GM12878 (cell line): ENCODE results near the gene ZCRB1. TPM values are rescaled to one million over a fixed set of nuclear protein-coding genes. Genes with fewer than 3 reads are reported as not detected.

Source experiments
- ATAC-seq: fragments of 200-7000 bp; cut with Tn5 transposase; 3 replicates; pipeline ENCODE4 v1.9.1; 2020; ENCODE audit warnings: mild to moderate bottlenecking, moderate library complexity
- BruUV-seq: library from RNA; stranded (reverse); fragments of 400-500 nt; replicated peaks from 2 replicates; lab custom pipeline; 2021; lab: Mats Ljungman, UMichigan
- CTCF ChIA-PET: fragments of 300-600 bp; sonication (Branson Sonifier 250); formaldehyde crosslinking; extraction: SDS; loops from one replicate; lab custom pipeline; 2021; ENCODE audit warnings: inconsistent platforms; lab: Yijun Ruan, JAX
- POLR2A ChIA-PET: fragments of 350-600 bp; formaldehyde crosslinking; extraction: SDS; loops from one replicate; lab custom pipeline; 2021; ENCODE audit warnings: inconsistent platforms; lab: Charles Lee
- RAD21 ChIA-PET: fragments of 300-600 bp; sonication (Branson Sonifier 250); formaldehyde crosslinking; loops from one replicate; lab custom pipeline; 2023; ENCODE audit warnings: antibody characterized with exemption; ENCODE audit not compliant: unreplicated experiment; lab: Charles Lee
- SMC1A ChIA-PET: fragments of 300-600 bp; sonication (Branson Sonifier 250); formaldehyde crosslinking; loops from one replicate; lab custom pipeline; 2023; ENCODE audit not compliant: unreplicated experiment, uncharacterized antibody; lab: Charles Lee
- DNase-seq: peaks from one replicate; pipeline ENCODE4 v3.0.0-alpha.2; 2011; ENCODE audit warnings: low read depth, low spot score
- FAIRE-seq: peaks from 3 replicates; lab custom pipeline; 2011; peaks lifted over from hg19 to GRCh38; lab: Jason Lieb, UNC
- H2AFZ ChIP-seq: 2 replicates; pipeline ENCODE4 v1.6.0; 2011; ENCODE audit warnings: low read depth, low read length, control low read depth; ENCODE audit not compliant: control insufficient read depth
- H3K27ac ChIP-seq: 2 replicates; pipeline ENCODE4 v1.5.1; 2011; ENCODE audit warnings: control low read depth; ENCODE audit not compliant: control insufficient read depth, insufficient read depth
- H3K27me3 ChIP-seq, 2 experiments: replicated peaks in 1 of 2; 2 replicates each; pipeline versions ENCODE4 v1.6.0 to v1.6.1; 2011; ENCODE audit warnings: low read length in 1 of 2; ENCODE audit not compliant: control insufficient read depth in 2 of 2, insufficient read depth in 2 of 2
- H3K36me3 ChIP-seq, 2 experiments: 2 replicates each; pipeline ENCODE4 v1.5.1; 2011; ENCODE audit warnings: low read length in 1 of 2; ENCODE audit not compliant: control insufficient read depth in 2 of 2, insufficient read depth in 2 of 2
- H3K4me1 ChIP-seq: 2 replicates; pipeline ENCODE4 v1.6.1; 2011; ENCODE audit warnings: mild to moderate bottlenecking, low read length, moderate library complexity, mixed read lengths; ENCODE audit not compliant: control insufficient read depth, insufficient read depth
- H3K4me2 ChIP-seq: 2 replicates; pipeline ENCODE4 v1.6.0; 2011; ENCODE audit warnings: control low read depth; ENCODE audit not compliant: control insufficient read depth, insufficient read depth
- H3K4me3 ChIP-seq: fragments of 200-600 bp; sonication (generic); 2 replicates; pipeline ENCODE4 v1.5.1; 2016
- H3K79me2 ChIP-seq: 2 replicates; pipeline ENCODE4 v1.6.0; 2011; ENCODE audit warnings: low read length; ENCODE audit not compliant: control insufficient read depth, insufficient read depth
- H3K9ac ChIP-seq: 2 replicates; pipeline ENCODE4 v1.8.0; 2011; ENCODE audit warnings: low read length, control low read depth, mixed read lengths; ENCODE audit not compliant: control insufficient read depth, insufficient read depth
- H3K9me3 ChIP-seq: replicated peaks from 3 replicates; pipeline ENCODE4 v1.5.1; 2011; ENCODE audit warnings: mild to moderate bottlenecking, low read length; ENCODE audit not compliant: control insufficient read depth, insufficient read depth
- H4K20me1 ChIP-seq: 2 replicates; pipeline ENCODE4 v1.6.0; 2011; ENCODE audit not compliant: control insufficient read depth, insufficient read depth
- ATF2 ChIP-seq: IDR thresholded peaks from 2 replicates; pipeline ENCODE4 v1.6.1; 2012; ENCODE audit warnings: low read length, inconsistent platforms
- BHLHE40 ChIP-seq, 2 experiments: fragments of 450-650 bp in 1 of 2; IDR thresholded peaks; 2 replicates each; pipeline ENCODE4 v1.6.1; 2011 to 2017; ENCODE audit warnings: low read depth in 2 of 2, borderline replicate concordance in 1 of 2, improper control_type of control experiment in 1 of 2, low read length in 1 of 2, mild to moderate bottlenecking in 1 of 2
- GATAD2B ChIP-seq: fragments of 450-650 bp; conservative IDR thresholded peaks from 2 replicates; pipeline ENCODE4 v1.6.1; 2017; ENCODE audit warnings: low read depth, mild to moderate bottlenecking, moderate library complexity
- NR2C2 ChIP-seq: IDR thresholded peaks from 2 replicates; pipeline ENCODE4 v1.6.1; 2011; ENCODE audit warnings: borderline replicate concordance, low read depth; ENCODE audit not compliant: control insufficient read depth, insufficient read length
- POLR2AphosphoS2 ChIP-seq: IDR thresholded peaks from 2 replicates; pipeline ENCODE4 v1.6.1; 2011; ENCODE audit warnings: low read depth, mild to moderate bottlenecking, low read length, improper control_type of control experiment, moderate library complexity
- RAD21 ChIP-seq: IDR thresholded peaks from 2 replicates; pipeline ENCODE4 v1.6.1; 2011; ENCODE audit warnings: mild to moderate bottlenecking, low read depth, low read length, moderate library complexity; ENCODE audit not compliant: insufficient read depth
- RUNX3 ChIP-seq: IDR thresholded peaks from 2 replicates; pipeline ENCODE4 v1.6.1; 2012; ENCODE audit warnings: low read length, inconsistent platforms
- SMC3 ChIP-seq: IDR thresholded peaks from 2 replicates; pipeline ENCODE4 v1.6.1; 2011; ENCODE audit warnings: low read length, improper control_type of control experiment, borderline replicate concordance
- SRF ChIP-seq, 2 experiments: IDR thresholded peaks; 2 replicates each; pipeline ENCODE4 v1.6.1; 2011; ENCODE audit warnings: low read depth in 2 of 2, low read length in 2 of 2, mild to moderate bottlenecking in 1 of 2, moderate library complexity in 1 of 2
- USF2 ChIP-seq: IDR thresholded peaks from 2 replicates; pipeline ENCODE4 v1.6.1; 2011; ENCODE audit warnings: low read depth, low read length, improper control_type of control experiment, borderline replicate concordance
- WRNIP1 ChIP-seq: IDR thresholded peaks from 2 replicates; pipeline ENCODE4 v1.6.1; 2011; ENCODE audit warnings: low read depth, low read length, improper control_type of control experiment, borderline replicate concordance
- ZNF217 ChIP-seq: fragments of 450-650 bp; IDR thresholded peaks from 2 replicates; pipeline ENCODE4 v1.6.1; 2017; ENCODE audit warnings: antibody characterized with exemption, mild to moderate bottlenecking
- WGBS: methylation state at CpG from one replicate; pipeline ENCODE4 v1.1.6; 2016; ENCODE audit warnings: low lambda C conversion rate; ENCODE audit not compliant: insufficient replicate concordance, insufficient coverage; ENCODE audit errors: missing lambda C conversion rate; 5-methylcytosine and 5-hydroxymethylcytosine counted together
- in situ Hi-C: fragments of 300-500 bp; cut with MboI; formaldehyde crosslinking; loops from 9 replicates; pipeline ENCODE4 v1.14.3; 2018; ENCODE audit warnings: mixed read lengths
- intact Hi-C: fragments of 100-400 bp; cut with micrococcal nuclease; formaldehyde crosslinking; loops from one replicate; pipeline ENCODE4 v1.14.2; 2022; ENCODE audit not compliant: unreplicated experiment
- polyA plus RNA-seq, 11 experiments: library from polyadenylated mRNA; depleted of rRNA in 4 of 11; unstranded in 6 of 11; stranded (reverse) in 5 of 11; fragments of >200 nt; fragmentation: Nextera tagmentation in 4 of 11; fragmentation: Illumina TruSeq in 1 of 11; extraction: Ambion mirVana in 4 of 11; extraction: Trizol in 1 of 11; gene quantifications; 1 replicate in 1 of 11; 2 replicates in 10 of 11; pipeline versions ENCODE4 v1.2.1 to v1.2.3, GENCODE V29; 2011 to 2016; ENCODE audit warnings: inconsistent platforms in 2 of 11, missing spikeins in 2 of 11, low read depth in 1 of 11
- total RNA-seq, 4 experiments: library from RNA; depleted of rRNA in 3 of 4; stranded (reverse); fragments of >200 nt in 3 of 4; fragmentation: Illumina TruSeq in 1 of 4; extraction: Trizol in 1 of 4; gene quantifications; 2 replicates each; pipeline versions ENCODE4 v1.2.1 to v1.2.3, GENCODE V29; 2013 to 2021
- TF ChIP-seq, protein P1 (sequence below), 3 experiments: IDR thresholded peaks in 2 of 3; conservative IDR thresholded peaks in 1 of 3; 2 replicates each; pipeline ENCODE4 v1.5.1; 2011; ENCODE audit warnings: low read depth in 3 of 3, low read length in 3 of 3, mild to moderate bottlenecking in 3 of 3, control low read depth in 2 of 3, moderate library complexity in 2 of 3, inconsistent platforms in 1 of 3, mixed read lengths in 1 of 3; ENCODE audit not compliant: control insufficient read depth in 2 of 3, insufficient read depth in 1 of 3; ENCODE audit errors: extremely low read depth in 1 of 3

ZCRB1 gene
- total and polyA plus RNA-seq, 10 of the 15 experiments (the other 5 are each of a cell fraction or from before 2014, with no cell fraction given): 43.3 to 178 (median 88.6) TPM

- no peaks in the 10 kb centered on the region for H3K36me3 ChIP-seq
- ATAC-seq: no peak
- no peak overlapping the region for H3K4me3 ChIP-seq
- BruUV-seq: no TSS peak
- H3K4me2 ChIP-seq: no peak overlapping the region
- in situ Hi-C loops (no loop called here), intact Hi-C loops (no loop called here)
- H3K9ac ChIP-seq: no peak overlapping the region
- ChIA-PET SMC1A (interaction anchor here (0.8 kb wide), 1 partner anchor 18 kb away, joined by 3 read pairs; no protein-coding TSS in a partner anchor), CTCF (interaction anchor here (1.2 kb wide), 1 partner anchor 17 kb away, joined by 7 read pairs; no protein-coding TSS in a partner anchor), RAD21 (no interaction called here), POLR2A (interaction anchor here (0.7 kb wide), 1 partner anchor 51 kb away, joined by 3 read pairs; no protein-coding TSS in a partner anchor)
- no peak for DNase-seq
- no peak for TF ChIP-seq POLR2AphosphoS2
- H2AFZ ChIP-seq: no peak overlapping the region
- no peaks in the 10 kb centered on the region for H3K9me3 ChIP-seq
- H3K79me2 ChIP-seq: no peaks in the 10 kb centered on the region
- H3K4me1 ChIP-seq: no peaks in the 10 kb centered on the region
- WGBS: 96% methylated on average over 2 of the region's 2 CpGs
- no peaks in the 10 kb centered on the region for H4K20me1 ChIP-seq
- no peak for FAIRE-seq
- H3K27ac ChIP-seq: no peak overlapping the region
- no peaks in the 10 kb centered on the region for H3K27me3 ChIP-seq
Observed at GRCh38 chr12:42315108-42315507, 10.8 kb downstream of the ZCRB1 start.

- RAD21 ChIA-PET: no interaction called here
- H3K4me2 ChIP-seq: no peak overlapping the region
- POLR2A ChIA-PET: no interaction called here
- no peak overlapping the region for H2AFZ ChIP-seq
- ATAC-seq (no peak), DNase-seq (no peak), FAIRE-seq (no peak)
- H3K27ac ChIP-seq: no peak overlapping the region
- no peaks in the 10 kb centered on the region for H3K27me3 ChIP-seq
- no peaks in the 10 kb centered on the region for H4K20me1 ChIP-seq
- SMC1A ChIA-PET: interaction anchor here (0.8 kb wide), 1 partner anchor 24 kb away, joined by 3 read pairs; no protein-coding TSS in a partner anchor
- no peak overlapping the region for H3K4me3 ChIP-seq
- in situ Hi-C loops (no loop called here), intact Hi-C loops (loop anchor here (2.0 kb wide), 1 partner anchor 13 kb away; no protein-coding TSS in a partner anchor)
- no peak overlapping the region for H3K9ac ChIP-seq
- no peaks in the 10 kb centered on the region for H3K36me3 ChIP-seq
- H3K9me3 ChIP-seq: no peaks in the 10 kb centered on the region
- no peaks in the 10 kb centered on the region for H3K4me1 ChIP-seq
- no TSS peak for BruUV-seq
- no peaks in the 10 kb centered on the region for H3K79me2 ChIP-seq
- 69% methylated on average over 6 of the region's 6 CpGs for WGBS
- CTCF ChIA-PET: interaction anchor here (1.2 kb wide), 1 partner anchor 286 kb away, joined by 4 read pairs; no protein-coding TSS in a partner anchor
- TF ChIP-seq, protein P1, sequence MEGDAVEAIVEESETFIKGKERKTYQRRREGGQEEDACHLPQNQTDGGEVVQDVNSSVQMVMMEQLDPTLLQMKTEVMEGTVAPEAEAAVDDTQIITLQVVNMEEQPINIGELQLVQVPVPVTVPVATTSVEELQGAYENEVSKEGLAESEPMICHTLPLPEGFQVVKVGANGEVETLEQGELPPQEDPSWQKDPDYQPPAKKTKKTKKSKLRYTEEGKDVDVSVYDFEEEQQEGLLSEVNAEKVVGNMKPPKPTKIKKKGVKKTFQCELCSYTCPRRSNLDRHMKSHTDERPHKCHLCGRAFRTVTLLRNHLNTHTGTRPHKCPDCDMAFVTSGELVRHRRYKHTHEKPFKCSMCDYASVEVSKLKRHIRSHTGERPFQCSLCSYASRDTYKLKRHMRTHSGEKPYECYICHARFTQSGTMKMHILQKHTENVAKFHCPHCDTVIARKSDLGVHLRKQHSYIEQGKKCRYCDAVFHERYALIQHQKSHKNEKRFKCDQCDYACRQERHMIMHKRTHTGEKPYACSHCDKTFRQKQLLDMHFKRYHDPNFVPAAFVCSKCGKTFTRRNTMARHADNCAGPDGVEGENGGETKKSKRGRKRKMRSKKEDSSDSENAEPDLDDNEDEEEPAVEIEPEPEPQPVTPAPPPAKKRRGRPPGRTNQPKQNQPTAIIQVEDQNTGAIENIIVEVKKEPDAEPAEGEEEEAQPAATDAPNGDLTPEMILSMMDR (IDR thresholded peaks at IDR 0.05 in 2 of 3, conservative IDR thresholded peaks at IDR 0.05 in 1 of 3; ENCODE audit: control insufficient read depth in 2 of 3, extremely low read depth in 1 of 3, insufficient read depth in 1 of 3, low read depth in 3 of 3, low read length in 3 of 3): no peak
- no peak for TF ChIP-seq NR2C2
- TF ChIP-seq SMC3: no peak
- no peak for TF ChIP-seq WRNIP1
- no peak for TF ChIP-seq ZNF217
- no peak for TF ChIP-seq RUNX3
- TF ChIP-seq RAD21: no peak
- no peak for TF ChIP-seq USF2
- TF ChIP-seq GATAD2B: no peak
- no peak for TF ChIP-seq ATF2
- TF ChIP-seq SRF (IDR thresholded peaks at IDR 0.05; ENCODE audit: low read depth in 2 of 2, low read length in 2 of 2): no peak
- no peak for TF ChIP-seq BHLHE40 (IDR thresholded peaks at IDR 0.05; ENCODE audit: borderline replicate concordance in 1 of 2, low read depth in 2 of 2, low read length in 1 of 2)
Observed at GRCh38 chr12:42309996-42310395, 15.9 kb downstream of the ZCRB1 start.
